Keratinocyte (primary cell): ENCODE results near the gene MAP2K2.
"Not testable (repeated sequence)": the region's sequence is repeated elsewhere in the genome, so short reads cannot be mapped to it uniquely, and the experiment has no call there.

Source experiments
- CTCF ChIP-seq, 3 experiments: IDR thresholded peaks in 1 of 3; conservative IDR thresholded peaks in 1 of 3; optimal IDR thresholded peaks in 1 of 3; 2 replicates in 2 of 3; 3 replicates in 1 of 3; pipeline versions ENCODE3 to v1.5.1; 2011; ENCODE audit warnings: low read length in 3 of 3, mild to moderate bottlenecking in 3 of 3, moderate library complexity in 2 of 3, control low read depth in 1 of 3, inconsistent platforms in 1 of 3; ENCODE audit not compliant: insufficient read depth in 2 of 3; ENCODE audit errors: extremely low read depth in 1 of 3
- EZH2 ChIP-seq: IDR thresholded peaks from one replicate; pipeline ENCODE4 v1.6.1; 2012; ENCODE audit warnings: inconsistent platforms, mild to moderate bottlenecking, low read length, moderate library complexity

GRCh38 chr19:4135386-4135785 is 11.5 kb upstream of the MAP2K2 start:
- TF ChIP-seq CTCF (optimal IDR thresholded peaks at IDR 0.05 in 1 of 3, IDR thresholded peaks at IDR 0.05 in 1 of 3, conservative IDR thresholded peaks at IDR 0.05 in 1 of 3; ENCODE audit: extremely low read depth in 1 of 3, insufficient read depth in 2 of 3, low read length in 3 of 3); EZH2: not testable (repeated sequence)
